ENCODE measurements around the gene ART5. TPM values are rescaled to one million over a fixed set of nuclear protein-coding genes. Genes with fewer than 3 reads are reported as not detected.

ART5 gene
- total RNA-seq, 1 experiment from 2014 or later = 7.9 TPM

- Histone ChIP-seq H2BK120ac (ENCODE audit: low read depth, low read length, poor library complexity, severe bottlenecking) (no peak overlapping the region), H2BK12ac (ENCODE audit: insufficient read length, low read depth, low read length) (no peak overlapping the region), H3K4me1 (ENCODE audit: insufficient read depth, low read length) (no peaks in the 10 kb centered on the region), H3K27ac (ENCODE audit: insufficient read length, low read depth, low read length) (no peak overlapping the region), H4K91ac (ENCODE audit: insufficient read length, low read depth, low read length) (no peak overlapping the region), H2BK20ac (ENCODE audit: low read depth, low read length, poor library complexity, severe bottlenecking) (no peak overlapping the region), H3K4ac (ENCODE audit: low read depth, low read length) (no peak overlapping the region), H4K20me1 (ENCODE audit: control insufficient read depth, insufficient read depth, insufficient read length) (no peaks in the 10 kb centered on the region), H3K79me2 (ENCODE audit: insufficient read depth, low read length) (no peaks in the 10 kb centered on the region), H3K56ac (ENCODE audit: insufficient read length, low read depth, low read length) (no peak overlapping the region), H4K8ac (replicated peaks; ENCODE audit: insufficient read length, low read depth, low read length) (no peak overlapping the region), H3K18ac (ENCODE audit: insufficient read length, low read depth, low read length) (no peak overlapping the region), H2AFZ (ENCODE audit: low read length) (no peak overlapping the region), H3K27me3 (ENCODE audit: insufficient read depth, low read length) (no peaks in the 10 kb centered on the region), H3K4me2 (ENCODE audit: insufficient read depth, insufficient read length, low read length) (no peak overlapping the region), H3K79me1 (ENCODE audit: insufficient read depth, low read depth, low read length, poor library complexity, severe bottlenecking) (no peaks in the 10 kb centered on the region), H4K5ac (ENCODE audit: insufficient read length, low read depth, low read length) (no peak overlapping the region), H2BK15ac (ENCODE audit: low read depth, low read length) (no peak overlapping the region), H3K9me3 (ENCODE audit: control insufficient read depth, low read depth, low read length) (no peaks in the 10 kb centered on the region), H3K9ac (ENCODE audit: extremely low read depth, insufficient read length, low read length) (no peak overlapping the region), H2AK5ac (ENCODE audit: insufficient read length, low read length) (no peak overlapping the region), H3K23me2 (ENCODE audit: insufficient read length, low read depth, low read length, poor library complexity, severe bottlenecking) (no peaks in the 10 kb centered on the region), H2BK5ac (ENCODE audit: insufficient read length, low read length) (no peak overlapping the region), H3K23ac (ENCODE audit: insufficient read length, low read depth, low read length) (no peak overlapping the region), H3T11ph (ENCODE audit: low read length) (no peak overlapping the region), H3K14ac (ENCODE audit: insufficient read depth, low read length) (no peak overlapping the region)
- DNase-seq = no peak
- Mint-ChIP-seq H3K4me1 (peaks cover 0 to 9% of the 10 kb centered on the region in 2 experiments; a peak in 2 of 4 replicates), H3K4me3 (no peak overlapping the region), H3K27me3 (ENCODE audit: low read depth) (no peaks in the 10 kb centered on the region), H3K36me3 (ENCODE audit: insufficient read depth in 1 of 3, low read depth in 3 of 3) (peaks cover 9 to 57% (median 10%) of the 10 kb centered on the region in 3 experiments), H3K27ac (0 out of 7 replicates have a peak overlapping the region, but pooled peaks of 1 of the 3 experiments have one; percentile 16), H3K9me3 (no peaks in the 10 kb centered on the region)
- no peak for TF ChIP-seq CTCF (conservative IDR thresholded peaks at IDR 0.05)
- WGBS (ENCODE audit: extremely low coverage, insufficient read length, low lambda C conversion rate) = no CpG with 5 or more reads among the region's 5 CpGs
Measured at GRCh38 chr11:3669742-3670183, 28.0 kb upstream of the ART5 start.

All from H9 (cell line).